A673 (cell line): ENCODE data around the gene TCF7L2. TPM values are rescaled to one million over a fixed set of nuclear protein-coding genes. Genes with fewer than 3 reads are reported as not detected.
"Not testable (repeated sequence)": the region's sequence is repeated elsewhere in the genome, so short reads cannot be mapped to it uniquely, and the experiment has no call there.

Experiments used
- BruUV-seq: library from RNA; stranded (reverse); fragments of 400-500 nt; replicated peaks from 2 replicates; lab custom pipeline; 2021; lab: Mats Ljungman, UMichigan
- CTCF ChIA-PET: fragments of 300-600 bp; sonication (Branson Sonifier 250); formaldehyde crosslinking; loops from one replicate; lab custom pipeline; 2022; ENCODE audit warnings: antibody characterized with exemption; lab: Charles Lee
- POLR2A ChIA-PET: fragments of 300-600 bp; sonication (Branson Sonifier 250); formaldehyde crosslinking; loops from one replicate; lab custom pipeline; 2022; ENCODE audit warnings: antibody characterized with exemption; ENCODE audit not compliant: low non-redundant PET; lab: Charles Lee
- DNase-seq: peaks from one replicate; pipeline ENCODE4 v3.0.0-alpha.2; 2015; ENCODE audit warnings: low spot score
- H3K27ac ChIP-seq: fragments of 200-600 bp; sonication (generic); 2 replicates; pipeline ENCODE4 v1.5.1; 2016; ENCODE audit warnings: mixed run types, low read depth, mild to moderate bottlenecking, mixed read lengths, antibody characterized with exemption, low read length; ENCODE audit not compliant: poor library complexity, severe bottlenecking
- H3K27me3 ChIP-seq: fragments of 200-600 bp; sonication (generic); replicated peaks from 2 replicates; pipeline ENCODE4 v1.6.1; 2017; ENCODE audit warnings: mixed run types, low read depth, mild to moderate bottlenecking, mixed read lengths, antibody characterized with exemption, low read length; ENCODE audit not compliant: insufficient read depth, poor library complexity
- H3K36me3 ChIP-seq: fragments of 200-600 bp; sonication (generic); 2 replicates; pipeline ENCODE4 v1.6.1; 2016; ENCODE audit warnings: mixed run types, mild to moderate bottlenecking, mixed read lengths, antibody characterized with exemption, low read length; ENCODE audit not compliant: insufficient read depth, poor library complexity, severe bottlenecking
- H3K4me1 ChIP-seq: fragments of 200-600 bp; sonication (generic); 2 replicates; pipeline ENCODE4 v1.6.1; 2017; ENCODE audit warnings: mixed run types, mild to moderate bottlenecking, mixed read lengths, antibody characterized with exemption, low read length; ENCODE audit not compliant: insufficient read depth, poor library complexity, severe bottlenecking
- H3K4me3 ChIP-seq: fragments of 200-600 bp; sonication (generic); 2 replicates; pipeline ENCODE4 v1.5.1; 2016; ENCODE audit warnings: low read depth, mixed run types, mild to moderate bottlenecking, mixed read lengths, low read length; ENCODE audit not compliant: poor library complexity, severe bottlenecking
- H3K9me3 ChIP-seq: fragments of 200-600 bp; sonication (generic); 2 replicates; pipeline ENCODE4 v1.6.1; 2016; ENCODE audit warnings: mixed run types, low read depth, mild to moderate bottlenecking, mixed read lengths, antibody characterized with exemption, low read length; ENCODE audit not compliant: poor library complexity, severe bottlenecking
- EZH2 ChIP-seq: fragments of 200-600 bp; sonication (generic); IDR thresholded peaks from 2 replicates; pipeline ENCODE4 v1.6.1; 2017; ENCODE audit warnings: borderline replicate concordance, low read depth, mild to moderate bottlenecking, mixed read lengths, antibody characterized with exemption, low read length; ENCODE audit not compliant: poor library complexity, severe bottlenecking
- intact Hi-C: fragments of 100-400 bp; cut with micrococcal nuclease; formaldehyde crosslinking; loops from one replicate; pipeline ENCODE4 v1.10.0; 2022; ENCODE audit not compliant: unreplicated experiment
- total RNA-seq: library from RNA; stranded (reverse); gene quantifications from 2 replicates; pipeline ENCODE4 v1.2.3, GENCODE V29; 2021
- TF ChIP-seq, protein P1 (sequence below): fragments of 300-800, 200-600 bp; sonication (generic); conservative IDR thresholded peaks from 2 replicates; pipeline ENCODE4 v1.5.1; 2017; ENCODE audit warnings: low read depth, mild to moderate bottlenecking, antibody characterized with exemption, low read length, moderate library complexity, mixed read lengths

Gene TCF7L2
- total RNA-seq, 1 experiment from 2014 or later = 16.8 TPM

DNA sequence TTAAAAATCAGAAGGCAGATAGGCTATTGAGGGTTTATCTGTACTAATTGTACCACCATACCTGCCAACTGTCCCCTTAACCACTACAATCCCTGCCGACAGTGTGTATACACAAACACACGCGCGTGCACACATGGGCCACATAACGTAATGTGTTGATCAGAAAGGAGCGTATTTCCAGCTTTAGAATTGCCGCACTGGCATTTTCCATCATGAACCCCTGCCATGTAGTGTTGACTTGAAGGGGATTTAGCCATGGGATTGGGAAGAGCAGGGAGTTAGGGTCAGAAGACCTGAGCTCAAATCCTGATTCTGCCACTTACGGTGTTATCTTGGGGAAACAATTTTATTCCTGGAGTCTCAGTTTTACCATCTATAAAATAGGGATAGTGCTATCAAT is 158.9 kb downstream of the TCF7L2 start:
- intact Hi-C loops = no loop called here
- ChIA-PET POLR2A (no interaction called here), CTCF (no interaction called here)
- no peak for DNase-seq
- no peaks in the 10 kb centered on the region for H3K36me3 ChIP-seq
- H3K9me3 ChIP-seq = no peaks in the 10 kb centered on the region
- no peak overlapping the region for H3K4me3 ChIP-seq
- no peaks in the 10 kb centered on the region for H3K27me3 ChIP-seq
- H3K4me1 ChIP-seq = peaks cover 3% of the 10 kb centered on the region
- no TSS peak for BruUV-seq
- TF ChIP-seq, protein P1, sequence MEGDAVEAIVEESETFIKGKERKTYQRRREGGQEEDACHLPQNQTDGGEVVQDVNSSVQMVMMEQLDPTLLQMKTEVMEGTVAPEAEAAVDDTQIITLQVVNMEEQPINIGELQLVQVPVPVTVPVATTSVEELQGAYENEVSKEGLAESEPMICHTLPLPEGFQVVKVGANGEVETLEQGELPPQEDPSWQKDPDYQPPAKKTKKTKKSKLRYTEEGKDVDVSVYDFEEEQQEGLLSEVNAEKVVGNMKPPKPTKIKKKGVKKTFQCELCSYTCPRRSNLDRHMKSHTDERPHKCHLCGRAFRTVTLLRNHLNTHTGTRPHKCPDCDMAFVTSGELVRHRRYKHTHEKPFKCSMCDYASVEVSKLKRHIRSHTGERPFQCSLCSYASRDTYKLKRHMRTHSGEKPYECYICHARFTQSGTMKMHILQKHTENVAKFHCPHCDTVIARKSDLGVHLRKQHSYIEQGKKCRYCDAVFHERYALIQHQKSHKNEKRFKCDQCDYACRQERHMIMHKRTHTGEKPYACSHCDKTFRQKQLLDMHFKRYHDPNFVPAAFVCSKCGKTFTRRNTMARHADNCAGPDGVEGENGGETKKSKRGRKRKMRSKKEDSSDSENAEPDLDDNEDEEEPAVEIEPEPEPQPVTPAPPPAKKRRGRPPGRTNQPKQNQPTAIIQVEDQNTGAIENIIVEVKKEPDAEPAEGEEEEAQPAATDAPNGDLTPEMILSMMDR = no peak
- TF ChIP-seq EZH2 = no peak
- H3K27ac ChIP-seq = no peak overlapping the region

DNA sequence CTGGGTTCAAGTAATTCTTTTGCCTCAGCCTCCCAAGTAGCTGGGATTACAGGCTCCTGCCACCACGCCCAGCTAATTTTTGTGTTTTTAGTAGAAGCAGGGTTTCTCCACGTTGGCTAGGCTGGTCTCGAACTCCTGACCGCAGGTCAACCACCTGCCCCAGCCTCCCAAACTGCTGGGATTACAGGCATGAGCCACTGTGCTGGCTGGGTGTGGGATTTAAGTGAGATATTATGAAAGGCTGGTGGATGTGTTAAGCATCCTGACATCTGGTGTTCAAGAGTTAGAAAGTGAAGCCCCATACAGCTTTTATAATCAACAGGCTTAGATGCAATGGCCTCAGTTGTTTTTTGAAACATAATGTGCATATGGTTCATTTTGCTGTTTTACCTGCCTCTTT is 159.4 kb downstream of the TCF7L2 start:
- H3K4me3 ChIP-seq, H3K27me3 ChIP-seq, DNase-seq, H3K4me1 ChIP-seq, H3K36me3 ChIP-seq, POLR2A ChIA-PET, intact Hi-C loops, H3K9me3 ChIP-seq, H3K27ac ChIP-seq, CTCF ChIA-PET, BruUV-seq: not testable (repeated sequence)

DNA sequence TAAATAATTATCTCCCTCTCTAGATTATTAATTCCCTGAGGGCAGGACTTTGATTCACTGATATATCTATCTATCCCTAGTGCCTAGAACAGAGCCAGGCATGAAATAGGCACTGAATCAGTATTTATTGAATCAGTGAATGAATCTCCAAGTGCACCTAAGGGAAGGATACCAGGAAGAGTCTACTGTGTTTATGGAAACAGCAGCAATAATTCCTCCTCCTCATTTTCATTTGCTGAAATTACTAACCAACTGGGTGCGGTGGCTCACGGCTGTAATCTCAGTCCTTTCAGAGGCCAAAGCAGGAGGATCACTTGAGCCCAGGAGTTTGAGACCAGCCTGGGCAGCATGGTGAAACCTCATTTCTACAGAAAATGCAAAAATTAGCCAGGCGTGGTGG is 161.2 kb downstream of the TCF7L2 start:
- Histone ChIP-seq H3K4me3 (no peak overlapping the region), H3K36me3 (no peaks in the 10 kb centered on the region), H3K27ac (no peak overlapping the region), H3K27me3 (no peaks in the 10 kb centered on the region), H3K9me3 (no peaks in the 10 kb centered on the region), H3K4me1 (no peaks in the 10 kb centered on the region)
- intact Hi-C loops = no loop called here
- no peak for DNase-seq
- no TSS peak for BruUV-seq
- TF ChIP-seq, protein P1 = no peak
- TF ChIP-seq EZH2 = no peak
- ChIA-PET POLR2A (no interaction called here), CTCF (no interaction called here)
